Aorta (tissue), 5 donors: Measurements from ENCODE around the gene INO80D. TPM values are rescaled to one million over a fixed set of nuclear protein-coding genes. Genes with fewer than 3 reads are reported as not detected.

Experiments
- ATAC-seq: fragments of 200-7000 bp; cut with Tn5 transposase; one replicate; pipeline ENCODE4 v1.9.1; 2022; ENCODE audit warnings: moderate library complexity; ENCODE audit not compliant: low FRiP score
- DNase-seq, 2 donors: peaks; one replicate each; pipeline ENCODE4 v3.0.0-alpha.2; 2020
- H3K27ac ChIP-seq, 2 donors: one replicate each; pipeline ENCODE4 v1.5.1; 2013; ENCODE audit warnings: low read length in 2 of 2, mild to moderate bottlenecking in 2 of 2, moderate library complexity in 2 of 2, control low read depth in 1 of 2, inconsistent platforms in 1 of 2, low read depth in 1 of 2
- H3K27me3 ChIP-seq, 2 donors: one replicate each; pipeline ENCODE4 v1.6.1; 2013; ENCODE audit warnings: control low read depth in 1 of 2, low read length in 1 of 2, mild to moderate bottlenecking in 1 of 2, moderate library complexity in 1 of 2; ENCODE audit not compliant: insufficient read depth in 2 of 2, control insufficient read depth in 1 of 2
- H3K36me3 ChIP-seq, 2 donors: one replicate each; pipeline ENCODE4 v1.6.1; 2013; ENCODE audit warnings: control low read depth in 1 of 2, low read length in 1 of 2, mild to moderate bottlenecking in 1 of 2; ENCODE audit not compliant: insufficient read depth in 2 of 2, control insufficient read depth in 1 of 2
- H3K4me1 ChIP-seq, 2 donors: one replicate each; pipeline ENCODE4 v1.6.1; 2013; ENCODE audit warnings: low read length in 2 of 2, control low read depth in 1 of 2, mild to moderate bottlenecking in 1 of 2, moderate library complexity in 1 of 2; ENCODE audit not compliant: insufficient read depth in 2 of 2, control insufficient read depth in 1 of 2
- H3K4me3 ChIP-seq, 2 donors: one replicate each; pipeline ENCODE4 v1.5.1; 2013; ENCODE audit warnings: low read length in 2 of 2, control low read depth in 1 of 2, mild to moderate bottlenecking in 1 of 2
- H3K9me3 ChIP-seq: one replicate; pipeline ENCODE4 v1.6.1; 2013; ENCODE audit warnings: mild to moderate bottlenecking, low read length; ENCODE audit not compliant: control insufficient read depth
- WGBS, 2 donors: extraction: QIAGEN DNeasy Blood & Tissue Kit; methylation state at CpG; one replicate each; pipeline ENCODE4 v1.1.7; 2013; 5-methylcytosine and 5-hydroxymethylcytosine counted together
- intact Hi-C, 2 donors: fragments of 100-400 bp; cut with DNase I; formaldehyde crosslinking; loops; one replicate each; pipeline versions ENCODE4 v1.14.2 to v1.15.0; 2022
- polyA plus RNA-seq, 2 donors: library from polyadenylated mRNA; stranded (reverse); fragments of 200-250 nt; gene quantifications; one replicate each; pipeline ENCODE4 v1.2.3, GENCODE V29; 2013
- total RNA-seq, 2 donors: library from RNA; stranded (reverse); fragmentation: NEBNext Ultra II Directional; extraction: Animal tissue kit (Norgen Biotek cat#: 25700); gene quantifications; one replicate each; pipeline ENCODE4 v1.2.1, GENCODE V29; 2021
- donor health status: healthy with polysubstance abuse.
- donor health status: Bipolar disorder and iron deficiency.
- donor health status: DM: no; HTN: no; CAD: no.
- donor health status: DM: no; HTN: no; CAD: no.
- donor health status: DM: yes; HTN: yes; CAD: no.

Gene INO80D
- total and polyA plus RNA-seq, 4 donors = 0.88 to 33.5 (median 15.4) TPM

GRCh38 chr2:205975082-205975949, 110.7 kb downstream of the INO80D start:
- intact Hi-C loops = no loop called here
- Histone ChIP-seq H3K4me1 (no peaks in the 10 kb centered on the region), H3K9me3 (no peaks in the 10 kb centered on the region), H3K27me3 (no peaks in the 10 kb centered on the region), H3K4me3 (no peak overlapping the region), H3K36me3 (no peaks in the 10 kb centered on the region), H3K27ac (no peak overlapping the region)
- 57 to 66% methylated on average over 5 of the region's 5 CpGs for WGBS, 2 donors
- DNase-seq = no peak
- no peak for ATAC-seq

- ATAC-seq = no peak
- whole genome bisulfite sequencing, 2 donors = 82 to 100% methylated on average over 1 of the region's 1 CpG
- intact Hi-C loops = no loop called here
- Histone ChIP-seq H3K4me1 (no peaks in the 10 kb centered on the region), H3K36me3 (no peaks in the 10 kb centered on the region), H3K4me3 (no peak overlapping the region), H3K27me3 (no peaks in the 10 kb centered on the region), H3K9me3 (no peaks in the 10 kb centered on the region), H3K27ac (no peak overlapping the region)
- no peak for DNase-seq
Measured at GRCh38 chr2:205972113-205972512, 113.9 kb downstream of the INO80D start.

GRCh38 chr2:205970348-205970747, 115.6 kb downstream of the INO80D start:
- no peaks in the 10 kb centered on the region for H3K4me1 ChIP-seq
- intact Hi-C loops = no loop called here

GRCh38 chr2:205969584-205969983, 116.4 kb downstream of the INO80D start:
- ATAC-seq (no peak), DNase-seq (no peak)
- H3K4me1 ChIP-seq = no peaks in the 10 kb centered on the region
- intact Hi-C loops = no loop called here
- no peaks in the 10 kb centered on the region for H3K9me3 ChIP-seq
- no peak overlapping the region for H3K4me3 ChIP-seq
- H3K27ac ChIP-seq = no peak overlapping the region
- 93 to 95% methylated on average over 4 of the region's 4 CpGs for WGBS, 2 donors
- H3K27me3 ChIP-seq = no peaks in the 10 kb centered on the region
- H3K36me3 ChIP-seq = no peaks in the 10 kb centered on the region

More at GRCh38 chr2:205970348-205970747, 115.6 kb downstream of the INO80D start:
- ATAC-seq (no peak), DNase-seq (no peak)
- H3K27me3 ChIP-seq = no peaks in the 10 kb centered on the region
- H3K27ac ChIP-seq = no peak overlapping the region
- H3K4me3 ChIP-seq = no peak overlapping the region
- no peaks in the 10 kb centered on the region for H3K36me3 ChIP-seq
- 60 to 63% methylated on average over 5 of the region's 5 CpGs for WGBS, 2 donors
- H3K9me3 ChIP-seq = no peaks in the 10 kb centered on the region

- Histone ChIP-seq H3K4me3 (no peak overlapping the region), H3K4me1 (no peaks in the 10 kb centered on the region), H3K36me3 (no peaks in the 10 kb centered on the region), H3K27ac (no peak overlapping the region), H3K27me3 (no peaks in the 10 kb centered on the region), H3K9me3 (no peaks in the 10 kb centered on the region)
- DNase-seq = no peak
- ATAC-seq = no peak
- intact Hi-C loops = no loop called here
- 70 to 76% methylated on average over 7 of the region's 7 CpGs for WGBS, 2 donors
Measured at GRCh38 chr2:205967391-205968075, 118.4 kb downstream of the INO80D start.

- no peaks in the 10 kb centered on the region for H3K36me3 ChIP-seq
- no peaks in the 10 kb centered on the region for H3K4me1 ChIP-seq
- H3K9me3 ChIP-seq = no peaks in the 10 kb centered on the region
- no peaks in the 10 kb centered on the region for H3K27me3 ChIP-seq
- WGBS, 2 donors = 92 to 94% methylated on average over 15 of the region's 15 CpGs
- no peak for ATAC-seq
- DNase-seq = no peak
- H3K27ac ChIP-seq = no peak overlapping the region
- no peak overlapping the region for H3K4me3 ChIP-seq
- intact Hi-C loops = no loop called here
Measured at GRCh38 chr2:205965707-205966106, 120.3 kb downstream of the INO80D start.

- no peaks in the 10 kb centered on the region for H3K27me3 ChIP-seq
- intact Hi-C loops = no loop called here
- H3K4me3 ChIP-seq = no peak overlapping the region
- ATAC-seq = no peak
- no peaks in the 10 kb centered on the region for H3K4me1 ChIP-seq
- H3K9me3 ChIP-seq = no peaks in the 10 kb centered on the region
- DNase-seq = no peak
- H3K27ac ChIP-seq = no peak overlapping the region
- no peaks in the 10 kb centered on the region for H3K36me3 ChIP-seq
- 63 to 66% methylated on average over 8 of the region's 8 CpGs for WGBS, 2 donors
Measured at GRCh38 chr2:205964111-205964761, 121.7 kb downstream of the INO80D start.

- Histone ChIP-seq H3K9me3 (no peaks in the 10 kb centered on the region), H3K27me3 (no peaks in the 10 kb centered on the region), H3K4me3 (no peak overlapping the region), H3K4me1 (no peaks in the 10 kb centered on the region), H3K27ac (no peak overlapping the region), H3K36me3 (no peaks in the 10 kb centered on the region)
- DNase-seq (no peak), ATAC-seq (no peak)
- intact Hi-C loops = no loop called here
- 84 to 90% methylated on average over 9 of the region's 9 CpGs for WGBS, 2 donors
Measured at GRCh38 chr2:205959521-205959920, 126.5 kb downstream of the INO80D start.
